Stimulated activated naive CD4-positive, alpha-beta T cell treated with Interleukin-2 at 50 U/mL for 16 hours (primary cell): ENCODE measurements around the gene SURF2.
"Not testable (repeated sequence)": the region's sequence is repeated elsewhere in the genome, so short reads cannot be mapped to it uniquely, and the experiment has no call there.

Source experiments
- DNase-seq: peaks from one replicate; lab custom pipeline; 2025; lab: John Stamatoyannopoulos, UW

SURF2 gene

GRCh38 chr9:133356391-133357091 lies at the start of gene SURF2, which contains the start of gene SURF1:
SURF2 (plus strand) TSS chr9:133356550; CDS start chr9:133356593, 43 bp downstream.
SURF1 (minus strand) TSS chr9:133356487; CDS start chr9:133356453, 34 bp downstream.
- peak; percentile 91 for DNase-seq

- no peak for DNase-seq
Observed at GRCh38 chr9:133307301-133307700, 49.0 kb upstream of the SURF2 start.

GRCh38 chr9:133309608-133310007 lies 46.7 kb upstream of the SURF2 start:
- no peak for DNase-seq

- DNase-seq, result no peak
Observed at GRCh38 chr9:133315997-133316396, 40.4 kb upstream of the SURF2 start.

- DNase-seq, result not testable (repeated sequence)
Observed at GRCh38 chr9:133317551-133317950, 38.8 kb upstream of the SURF2 start.

- no peak for DNase-seq
Observed at GRCh38 chr9:133320421-133320881, 35.9 kb upstream of the SURF2 start.

GRCh38 chr9:133321411-133321935 lies 34.9 kb upstream of the SURF2 start:
- no peak for DNase-seq

- DNase-seq, result no peak
Observed at GRCh38 chr9:133322701-133323100, 33.6 kb upstream of the SURF2 start.

GRCh38 chr9:133323211-133323610 lies 33.1 kb upstream of the SURF2 start:
- no peak for DNase-seq

GRCh38 chr9:133323991-133324703 lies 32.2 kb upstream of the SURF2 start:
- no peak for DNase-seq

GRCh38 chr9:133327021-133327420 lies 29.3 kb upstream of the SURF2 start:
- DNase-seq, result not testable (repeated sequence)

- DNase-seq, result no peak
Observed at GRCh38 chr9:133327834-133328484, 28.4 kb upstream of the SURF2 start.

GRCh38 chr9:133329306-133330156 lies 26.8 kb upstream of the SURF2 start:
- DNase-seq, result not testable (repeated sequence)

- no peak for DNase-seq
Observed at GRCh38 chr9:133331221-133331620, 25.1 kb upstream of the SURF2 start.

GRCh38 chr9:133331641-133332380 lies 24.5 kb upstream of the SURF2 start:
- no peak for DNase-seq

- DNase-seq, result no peak
Observed at GRCh38 chr9:133332381-133332730, 24.0 kb upstream of the SURF2 start.

- DNase-seq, result no peak
Observed at GRCh38 chr9:133333011-133333410, 23.3 kb upstream of the SURF2 start.

GRCh38 chr9:133333566-133333965 lies 22.8 kb upstream of the SURF2 start:
- DNase-seq, result no peak

- DNase-seq, result no peak
Observed at GRCh38 chr9:133334161-133334560, 22.2 kb upstream of the SURF2 start.

GRCh38 chr9:133334888-133335287 lies 21.5 kb upstream of the SURF2 start:
- DNase-seq, result not testable (repeated sequence)
